ENCODE results near the gene HBZ. TPM values are rescaled to one million over a fixed set of nuclear protein-coding genes. Genes with fewer than 3 reads are reported as not detected.

HBZ gene
- polyA plus RNA-seq, result 5.6 TPM
- long read RNA-seq, donor 1, result 0 reads
- long read RNA-seq, donor 2, partial matches to known transcripts, result 0 of 2 reads
- long read RNA-seq, donor 2, other reads (novel, unspliced or antisense), result 0 of 2 reads
- long read RNA-seq, donor 3, result 0 reads
- long read RNA-seq, donor 4, partial matches to known transcripts, result 0 of 1 reads
- long read RNA-seq, donor 4, other reads (novel, unspliced or antisense), result 0 of 1 reads
- long read RNA-seq, donor 5, transcript HBZ-201 (3 exons, 755 nt), result major isoform, 5 of 5 reads
- long read RNA-seq, donor 5, partial matches to known transcripts, result 0 of 5 reads
- long read RNA-seq, donor 5, other reads (novel, unspliced or antisense), result 0 of 5 reads
- long read RNA-seq, donor 6, partial matches to known transcripts, result 0 of 1 reads
- long read RNA-seq, donor 6, other reads (novel, unspliced or antisense), result 0 of 1 reads
- long read RNA-seq, donor 7, partial matches to known transcripts, result 0 of 4 reads
- long read RNA-seq, donor 7, other reads (novel, unspliced or antisense), result 0 of 4 reads
- long read RNA-seq, donor 8, result 0 reads
- long read RNA-seq, donor 9, result 0 reads
- long read RNA-seq, donor 10, transcript HBZ-201 (3 exons, 755 nt), result major isoform, 5 of 5 reads
- long read RNA-seq, donor 10, partial matches to known transcripts, result 0 of 5 reads
- long read RNA-seq, donor 10, other reads (novel, unspliced or antisense), result 0 of 5 reads
- long read RNA-seq, donor 11, partial matches to known transcripts, result 0 of 1 reads
- long read RNA-seq, donor 11, other reads (novel, unspliced or antisense), result 0 of 1 reads

DNA sequence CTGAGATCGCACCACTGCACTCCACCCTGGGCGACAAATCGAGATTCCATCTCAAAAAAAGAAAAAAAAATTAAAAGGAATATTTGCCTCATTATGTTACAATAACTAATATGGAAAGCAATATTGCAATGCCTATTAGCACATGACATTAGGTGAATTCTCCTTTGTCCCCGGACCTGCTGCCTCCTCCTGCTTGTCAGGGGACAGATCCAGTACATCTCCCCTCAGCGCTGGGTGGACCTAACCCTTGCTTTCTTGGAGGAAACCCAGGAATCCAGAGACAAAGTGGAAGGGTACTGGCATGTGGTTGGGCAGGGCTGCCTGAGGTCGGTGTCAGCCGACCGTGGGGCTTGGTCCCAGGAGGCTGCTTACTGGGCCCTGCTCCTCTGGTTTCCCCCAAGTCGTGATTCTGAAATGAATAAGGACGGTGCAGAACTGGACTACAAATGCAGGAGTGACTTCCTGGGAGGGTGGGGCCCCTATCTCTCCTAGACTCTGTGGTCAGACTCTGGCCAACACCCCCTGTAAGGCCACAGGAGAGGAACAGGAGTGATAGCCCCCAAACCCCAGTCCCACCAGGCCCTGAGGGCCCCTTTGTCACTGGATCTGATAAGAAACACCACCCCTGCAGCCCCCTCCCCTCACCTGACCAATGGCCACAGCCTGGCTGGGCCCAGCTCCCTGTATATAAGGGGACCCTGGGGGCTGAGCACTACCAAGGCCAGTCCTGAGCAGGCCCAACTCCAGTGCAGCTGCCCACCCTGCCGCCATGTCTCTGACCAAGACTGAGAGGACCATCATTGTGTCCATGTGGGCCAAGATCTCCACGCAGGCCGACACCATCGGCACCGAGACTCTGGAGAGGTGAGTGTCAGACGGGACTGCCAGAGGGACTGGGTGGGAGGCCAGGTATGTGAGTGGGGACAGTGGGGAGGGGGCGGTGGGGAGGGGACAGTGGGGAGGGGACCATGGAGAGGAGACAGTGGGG is at the start of gene HBZ:
Gene HBZ, plus strand, starts transcription at position 504 of the 988 bp plus-strand sequence. Its CDS starts 266 bp downstream, at position 770.
- peaks cover 6% of the 10 kb centered on the region for H3K4me1 ChIP-seq (ENCODE audit: control insufficient read depth, insufficient read depth, low read length)
- WGBS (ENCODE audit: insufficient coverage, low lambda C conversion rate), result 100% methylated on average over 1 of the region's 17 CpGs

GRCh38 chr16:104355-104754 is 48.1 kb upstream of the HBZ start:
- Histone ChIP-seq H3K4me3 (ENCODE audit: low read length) (no peak overlapping the region), H3K27ac (ENCODE audit: low read length) (no peak overlapping the region), H3K36me3 (ENCODE audit: control insufficient read depth, insufficient read depth, low read length) (peaks cover 32% of the 10 kb centered on the region), H3K4me1 (ENCODE audit: control insufficient read depth, insufficient read depth, low read length) (no peaks in the 10 kb centered on the region), H3K27me3 (ENCODE audit: control insufficient read depth, insufficient read depth, low read length) (no peaks in the 10 kb centered on the region), H3K9me3 (ENCODE audit: control insufficient read depth, low read depth, low read length) (no peaks in the 10 kb centered on the region)
- no peak for DNase-seq
- WGBS (ENCODE audit: insufficient coverage, low lambda C conversion rate), result no CpG with 5 or more reads among the region's 5 CpGs

More for the DNA sequence above, at the start of gene HBZ:
- Histone ChIP-seq H3K9me3 (ENCODE audit: control insufficient read depth, low read depth, low read length) (peaks cover 4% of the 10 kb centered on the region), H3K36me3 (ENCODE audit: control insufficient read depth, insufficient read depth, low read length) (no peaks in the 10 kb centered on the region), H3K27me3 (ENCODE audit: control insufficient read depth, insufficient read depth, low read length) (peaks cover 44% of the 10 kb centered on the region), H3K27ac (ENCODE audit: low read length) (no peak within 1 kb of the TSS), H3K4me3 (ENCODE audit: low read length) (no peak within 1 kb of the TSS)
- no peak for DNase-seq

DNA sequence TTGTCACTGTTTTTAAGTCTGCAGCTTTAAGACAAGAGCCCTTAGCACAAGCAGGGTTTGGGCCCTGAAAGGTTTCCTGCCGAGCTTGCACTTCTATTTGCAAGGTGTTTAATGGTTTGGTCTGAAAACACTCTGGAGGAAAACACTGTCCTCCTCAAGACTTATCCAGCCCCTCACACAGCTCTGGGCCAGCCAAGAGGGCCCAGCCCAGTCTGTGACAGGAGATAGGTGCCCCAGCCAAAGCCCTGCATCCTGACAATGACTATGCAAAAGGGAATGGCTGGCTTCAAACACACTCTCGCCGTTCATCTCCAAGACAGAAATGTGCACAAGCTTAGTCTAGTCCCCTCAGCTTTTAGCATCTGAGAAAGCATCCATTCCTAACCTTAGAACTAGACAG is 47.5 kb upstream of the HBZ start:
- Histone ChIP-seq H3K4me3 (ENCODE audit: low read length) (no peak overlapping the region), H3K36me3 (ENCODE audit: control insufficient read depth, insufficient read depth, low read length) (peaks cover 37% of the 10 kb centered on the region), H3K27me3 (ENCODE audit: control insufficient read depth, insufficient read depth, low read length) (no peaks in the 10 kb centered on the region), H3K27ac (ENCODE audit: low read length) (no peak overlapping the region), H3K4me1 (ENCODE audit: control insufficient read depth, insufficient read depth, low read length) (no peaks in the 10 kb centered on the region), H3K9me3 (ENCODE audit: control insufficient read depth, low read depth, low read length) (no peaks in the 10 kb centered on the region)
- DNase-seq, result no peak
- WGBS (ENCODE audit: insufficient coverage, low lambda C conversion rate), result 100% methylated on average over 2 of the region's 3 CpGs

- peaks cover 39% of the 10 kb centered on the region for H3K36me3 ChIP-seq (ENCODE audit: control insufficient read depth, insufficient read depth, low read length)
- H3K27ac ChIP-seq (ENCODE audit: low read length), result no peak overlapping the region
- no peaks in the 10 kb centered on the region for H3K9me3 ChIP-seq (ENCODE audit: control insufficient read depth, low read depth, low read length)
- H3K27me3 ChIP-seq (ENCODE audit: control insufficient read depth, insufficient read depth, low read length), result no peaks in the 10 kb centered on the region
- no peak for DNase-seq
- no peaks in the 10 kb centered on the region for H3K4me1 ChIP-seq (ENCODE audit: control insufficient read depth, insufficient read depth, low read length)
- no peak overlapping the region for H3K4me3 ChIP-seq (ENCODE audit: low read length)
- no CpG with 5 or more reads among the region's 6 CpGs for WGBS (ENCODE audit: insufficient coverage, low lambda C conversion rate)
These were observed 46.9 kb upstream of the HBZ start for GRCh38 chr16:105521-105920.

DNA sequence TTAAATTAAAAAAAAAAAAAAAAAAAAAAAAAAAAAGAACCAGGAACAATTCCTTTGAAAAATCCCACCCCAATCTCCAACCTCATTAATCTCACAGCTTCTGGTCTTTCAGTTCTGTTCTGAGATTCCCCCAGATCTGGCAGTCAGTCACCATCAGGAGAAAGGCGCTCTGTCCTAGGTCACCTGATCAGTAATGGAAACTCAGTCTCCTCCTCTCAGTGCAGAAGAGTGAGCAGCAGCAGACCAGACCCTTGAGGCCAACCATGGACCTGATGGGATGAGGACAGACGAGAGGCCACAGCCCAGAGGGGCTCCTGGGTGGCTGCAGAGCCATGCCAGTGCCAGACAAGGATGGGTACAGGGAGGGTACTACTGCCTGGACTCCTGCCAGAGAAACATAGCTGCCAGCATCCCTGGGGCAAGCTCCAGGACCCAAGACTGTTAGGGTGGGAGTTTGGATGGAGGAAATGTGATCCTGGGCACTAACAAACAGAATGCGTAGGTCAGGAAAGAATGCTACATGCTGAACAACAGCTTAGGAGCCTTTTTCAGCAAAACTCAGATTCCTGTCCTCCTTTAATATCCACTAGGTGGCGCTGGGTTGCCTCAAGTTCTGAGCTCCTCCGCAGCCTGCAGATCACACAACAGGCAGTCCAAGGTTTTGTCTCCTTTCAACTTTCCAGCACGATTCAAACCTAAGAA is 45.7 kb upstream of the HBZ start:
- H3K9me3 ChIP-seq (ENCODE audit: control insufficient read depth, low read depth, low read length), result no peaks in the 10 kb centered on the region
- no peaks in the 10 kb centered on the region for H3K4me1 ChIP-seq (ENCODE audit: control insufficient read depth, insufficient read depth, low read length)
- DNase-seq, result peak; percentile 61 to 63
- H3K27me3 ChIP-seq (ENCODE audit: control insufficient read depth, insufficient read depth, low read length), result no peaks in the 10 kb centered on the region
- H3K27ac ChIP-seq (ENCODE audit: low read length), result no peak overlapping the region
- H3K36me3 ChIP-seq (ENCODE audit: control insufficient read depth, insufficient read depth, low read length), result peaks cover 42% of the 10 kb centered on the region
- no CpG with 5 or more reads among the region's 6 CpGs for WGBS (ENCODE audit: insufficient coverage, low lambda C conversion rate)
- no peak overlapping the region for H3K4me3 ChIP-seq (ENCODE audit: low read length)

DNA sequence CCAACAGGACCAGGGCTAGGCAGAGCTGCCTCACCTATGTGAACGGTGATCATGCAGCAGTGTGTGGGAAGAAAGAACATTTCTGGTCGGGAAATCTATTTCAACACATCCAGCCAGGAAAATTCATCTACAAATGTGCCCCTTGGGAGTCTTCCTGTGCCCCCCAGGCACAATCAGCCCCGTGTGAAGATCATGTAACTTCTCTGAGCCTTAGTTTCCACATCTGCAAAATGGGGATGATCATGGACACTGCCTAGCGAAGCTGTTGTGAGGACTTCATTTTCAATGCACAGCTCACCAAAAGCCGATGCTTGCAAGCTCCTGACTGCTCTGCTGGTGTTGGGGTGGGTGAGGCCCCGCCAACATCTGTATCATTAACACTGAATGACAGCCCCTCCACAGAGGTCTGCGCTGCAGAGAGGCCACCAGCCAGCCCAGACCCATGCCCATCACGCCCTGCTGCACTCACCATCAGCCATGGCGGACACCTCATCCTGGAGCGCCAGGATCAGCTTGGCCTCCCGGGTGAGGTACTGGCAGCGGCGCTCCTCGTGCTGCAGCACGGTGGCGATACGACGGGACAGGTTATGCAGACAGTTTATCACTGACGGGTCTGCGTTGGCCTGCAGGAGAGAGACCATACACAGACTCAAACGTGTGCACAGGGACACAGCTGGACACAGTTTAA is 40.1 kb upstream of the HBZ start:
- no CpG with 5 or more reads among the region's 21 CpGs for WGBS (ENCODE audit: insufficient coverage, low lambda C conversion rate)

DNA sequence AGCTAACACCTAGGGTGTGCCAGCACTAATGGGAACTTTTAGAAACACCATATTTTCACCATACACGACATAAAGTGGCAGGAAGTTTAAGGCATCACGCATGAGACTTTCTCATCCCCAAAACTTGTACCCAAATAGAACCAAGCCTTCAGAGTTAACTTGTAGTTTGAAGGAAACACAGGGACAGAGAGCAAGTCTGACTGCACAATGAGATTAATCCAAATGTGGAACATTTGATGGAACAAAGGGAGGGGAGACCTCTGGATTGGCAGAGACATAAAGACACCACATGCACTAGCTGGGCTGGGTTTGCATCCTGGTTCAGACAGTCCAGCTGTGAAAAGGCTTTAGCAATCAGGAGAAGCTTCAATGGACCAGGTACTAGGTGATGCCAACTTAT is 38.1 kb upstream of the HBZ start:
- H3K4me3 ChIP-seq (ENCODE audit: low read length), result no peak overlapping the region
- WGBS (ENCODE audit: insufficient coverage, low lambda C conversion rate), result no CpG with 5 or more reads among the region's 2 CpGs
- H3K4me1 ChIP-seq (ENCODE audit: control insufficient read depth, insufficient read depth, low read length), result peaks cover 3% of the 10 kb centered on the region
- H3K9me3 ChIP-seq (ENCODE audit: control insufficient read depth, low read depth, low read length), result no peaks in the 10 kb centered on the region
- no peaks in the 10 kb centered on the region for H3K27me3 ChIP-seq (ENCODE audit: control insufficient read depth, insufficient read depth, low read length)
- H3K36me3 ChIP-seq (ENCODE audit: control insufficient read depth, insufficient read depth, low read length), result peaks cover 49% of the 10 kb centered on the region
- no peak overlapping the region for H3K27ac ChIP-seq (ENCODE audit: low read length)
- DNase-seq, result no peak

More for the DNA sequence above, 40.1 kb upstream of the HBZ start:
- DNase-seq, result no peak
- Histone ChIP-seq H3K4me3 (ENCODE audit: low read length) (no peak overlapping the region), H3K27ac (ENCODE audit: low read length) (no peak overlapping the region), H3K9me3 (ENCODE audit: control insufficient read depth, low read depth, low read length) (no peaks in the 10 kb centered on the region), H3K36me3 (ENCODE audit: control insufficient read depth, insufficient read depth, low read length) (peaks cover 55% of the 10 kb centered on the region), H3K4me1 (ENCODE audit: control insufficient read depth, insufficient read depth, low read length) (no peaks in the 10 kb centered on the region), H3K27me3 (ENCODE audit: control insufficient read depth, insufficient read depth, low read length) (no peaks in the 10 kb centered on the region)

DNA sequence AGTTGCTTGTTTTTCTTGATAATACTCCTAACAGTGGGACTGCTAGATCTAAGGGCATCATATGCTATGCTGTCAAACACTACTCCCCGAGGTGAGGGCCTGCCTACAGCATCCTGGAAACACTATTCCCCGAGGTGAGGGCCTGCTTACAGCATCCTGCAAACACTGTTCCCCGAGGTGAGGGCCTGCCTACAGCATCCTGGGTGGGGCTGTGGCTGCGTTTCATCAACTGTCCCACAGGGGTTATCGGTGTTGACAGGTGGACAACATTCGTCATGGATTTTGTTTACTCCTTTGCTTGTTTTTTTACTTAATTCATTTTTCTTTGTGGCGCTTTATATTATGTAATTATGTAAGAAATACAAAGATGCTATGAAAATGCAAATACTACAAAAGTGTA is 36.4 kb upstream of the HBZ start:
- 100% methylated on average over 1 of the region's 7 CpGs for WGBS (ENCODE audit: insufficient coverage, low lambda C conversion rate)
- Histone ChIP-seq H3K4me1 (ENCODE audit: control insufficient read depth, insufficient read depth, low read length) (peaks cover 3% of the 10 kb centered on the region), H3K27ac (ENCODE audit: low read length) (no peak overlapping the region), H3K9me3 (ENCODE audit: control insufficient read depth, low read depth, low read length) (no peaks in the 10 kb centered on the region), H3K36me3 (ENCODE audit: control insufficient read depth, insufficient read depth, low read length) (peaks cover 39% of the 10 kb centered on the region), H3K4me3 (ENCODE audit: low read length) (no peak overlapping the region), H3K27me3 (ENCODE audit: control insufficient read depth, insufficient read depth, low read length) (no peaks in the 10 kb centered on the region)
- DNase-seq, result no peak
